GM10266 (cell line): ENCODE measurements around the gene LRRIQ1.

Experiments used
- DNase-seq: peaks from one replicate; pipeline ENCODE4 v3.0.0; 2012; ENCODE audit errors: extremely low spot score
- TF ChIP-seq, protein P1 (sequence below): IDR thresholded peaks from 2 replicates; pipeline ENCODE4 v1.5.1; 2012; ENCODE audit warnings: mild to moderate bottlenecking, low read depth; ENCODE audit not compliant: control insufficient read depth, insufficient read depth; ENCODE audit errors: missing control alignments

Gene LRRIQ1

GRCh38 chr12:85017618-85018017, 18.5 kb upstream of the LRRIQ1 start:
- TF ChIP-seq, protein P1, sequence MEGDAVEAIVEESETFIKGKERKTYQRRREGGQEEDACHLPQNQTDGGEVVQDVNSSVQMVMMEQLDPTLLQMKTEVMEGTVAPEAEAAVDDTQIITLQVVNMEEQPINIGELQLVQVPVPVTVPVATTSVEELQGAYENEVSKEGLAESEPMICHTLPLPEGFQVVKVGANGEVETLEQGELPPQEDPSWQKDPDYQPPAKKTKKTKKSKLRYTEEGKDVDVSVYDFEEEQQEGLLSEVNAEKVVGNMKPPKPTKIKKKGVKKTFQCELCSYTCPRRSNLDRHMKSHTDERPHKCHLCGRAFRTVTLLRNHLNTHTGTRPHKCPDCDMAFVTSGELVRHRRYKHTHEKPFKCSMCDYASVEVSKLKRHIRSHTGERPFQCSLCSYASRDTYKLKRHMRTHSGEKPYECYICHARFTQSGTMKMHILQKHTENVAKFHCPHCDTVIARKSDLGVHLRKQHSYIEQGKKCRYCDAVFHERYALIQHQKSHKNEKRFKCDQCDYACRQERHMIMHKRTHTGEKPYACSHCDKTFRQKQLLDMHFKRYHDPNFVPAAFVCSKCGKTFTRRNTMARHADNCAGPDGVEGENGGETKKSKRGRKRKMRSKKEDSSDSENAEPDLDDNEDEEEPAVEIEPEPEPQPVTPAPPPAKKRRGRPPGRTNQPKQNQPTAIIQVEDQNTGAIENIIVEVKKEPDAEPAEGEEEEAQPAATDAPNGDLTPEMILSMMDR, result no peak
- no peak for DNase-seq

DNA sequence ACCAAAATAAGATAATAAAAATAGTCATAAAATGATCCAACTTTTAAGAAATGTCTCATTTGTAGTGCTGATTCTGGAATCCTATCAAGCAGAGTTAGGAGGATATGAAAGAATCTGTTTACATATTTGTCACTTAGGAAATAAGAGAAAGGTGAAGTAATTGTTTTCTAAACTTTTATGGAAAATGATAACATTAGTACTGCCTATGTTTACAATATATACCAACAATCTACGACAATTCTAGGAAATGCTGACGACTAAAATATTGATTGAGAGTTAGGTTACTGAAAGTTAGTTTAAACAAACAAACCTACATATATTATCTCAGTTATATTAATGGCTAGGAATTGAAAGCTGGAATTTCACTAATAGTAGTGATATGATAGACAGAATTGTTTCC, 18.1 kb upstream of the LRRIQ1 start:
- TF ChIP-seq, protein P1, result no peak
- DNase-seq, result no peak

- TF ChIP-seq, protein P1, result peak; percentile 39
- DNase-seq, result no peak
Observed at GRCh38 chr12:85029456-85029855, 6.7 kb upstream of the LRRIQ1 start.

GRCh38 chr12:85036733-85037132, 582 bp downstream of the LRRIQ1 start:
- DNase-seq, result no peak
- TF ChIP-seq, protein P1, result no peak

GRCh38 chr12:85041395-85041794, 5.2 kb downstream of the LRRIQ1 start:
- DNase-seq, result no peak
- TF ChIP-seq, protein P1, result no peak

DNA sequence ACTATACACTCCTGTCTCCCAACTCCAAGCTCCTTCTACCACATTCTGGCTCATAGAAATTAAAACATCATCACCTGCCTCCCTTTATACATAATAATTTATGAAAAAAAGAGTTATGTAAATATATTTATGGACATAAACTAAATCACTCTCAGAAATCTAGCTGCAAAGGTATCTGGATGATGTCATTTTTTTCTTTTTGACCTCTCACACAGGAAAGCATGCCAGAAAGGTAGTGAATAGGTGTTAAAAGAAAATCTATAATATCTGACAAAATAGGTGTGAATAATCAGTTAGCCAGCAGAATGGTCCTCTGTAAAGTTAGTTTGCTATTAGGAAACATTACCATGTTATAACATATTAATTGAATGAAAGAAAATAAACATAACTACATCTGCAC, 7.7 kb downstream of the LRRIQ1 start:
- TF ChIP-seq, protein P1, result no peak
- DNase-seq, result no peak

DNA sequence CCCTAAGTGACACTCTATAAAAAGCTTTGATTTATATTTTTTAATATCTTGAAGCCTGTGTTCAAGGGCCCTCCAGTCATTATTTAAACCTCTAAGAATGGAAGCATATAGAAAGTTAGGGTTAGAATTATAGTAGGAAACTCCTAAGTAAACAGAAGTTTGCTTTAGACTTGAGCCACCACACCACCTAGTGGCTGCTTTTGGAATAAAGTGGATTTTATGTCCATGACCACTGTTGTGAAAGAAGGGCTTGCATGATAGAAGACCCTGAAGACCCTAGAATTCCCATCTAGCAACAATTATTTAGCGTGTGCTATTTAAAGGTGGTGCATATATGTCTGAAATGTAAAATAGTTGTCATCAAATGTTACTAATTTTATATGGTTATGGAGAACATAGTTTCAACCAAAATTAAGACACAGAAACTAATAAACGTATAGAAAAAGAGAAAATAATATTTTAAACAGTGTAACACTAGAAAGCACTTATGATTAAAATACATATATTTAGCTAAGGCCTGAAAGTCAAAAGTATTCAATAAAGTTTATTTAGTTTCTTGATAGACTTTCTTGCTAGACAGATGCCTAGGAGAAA, 21.3 kb downstream of the LRRIQ1 start:
- TF ChIP-seq, protein P1, result peak; percentile 76
- DNase-seq, result peak; percentile 3
